ENCODE data around the gene HELQ.

The HELQ gene

DNA sequence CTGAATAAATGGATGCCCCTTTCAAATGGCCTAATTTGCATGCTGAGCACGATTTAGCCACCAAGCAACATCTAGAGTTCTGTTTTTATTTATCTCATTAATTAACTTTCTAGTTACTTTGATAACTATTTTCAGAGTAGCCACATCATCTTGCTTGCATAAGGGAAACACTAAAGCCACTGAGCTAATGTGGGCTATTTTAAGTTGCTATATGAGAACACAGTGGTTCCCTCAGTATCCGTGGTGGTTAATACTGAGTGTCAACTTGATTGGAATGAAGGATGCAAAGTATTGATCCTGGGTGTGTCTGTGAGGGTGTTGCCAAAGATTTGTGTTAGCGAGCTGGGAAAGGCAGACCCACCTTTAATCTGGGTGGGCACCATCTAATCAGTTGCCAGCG is 95.6 kb downstream of the HELQ start:
- TF ChIP-seq CTCF (IDR thresholded peaks at IDR 0.05; ENCODE audit: low read depth, low read length), result no peak
- no peak overlapping the region for H3K27ac ChIP-seq
- H3K36me3 ChIP-seq, result no peaks in the 10 kb centered on the region
- no peak overlapping the region for H3K4me3 ChIP-seq (ENCODE audit: low read depth, low read length)
- no peaks in the 10 kb centered on the region for H3K9me3 ChIP-seq (ENCODE audit: severe bottlenecking)
- DNase-seq, result no peak
- H3K27me3 ChIP-seq (ENCODE audit: insufficient read depth, low read depth, severe bottlenecking), result no peaks in the 10 kb centered on the region

- no peak for DNase-seq
- no peak overlapping the region for H3K4me3 ChIP-seq (ENCODE audit: low read depth, low read length)
- H3K27me3 ChIP-seq (ENCODE audit: insufficient read depth, low read depth, severe bottlenecking), result no peaks in the 10 kb centered on the region
- H3K27ac ChIP-seq, result no peak overlapping the region
- no peak for TF ChIP-seq CTCF (IDR thresholded peaks at IDR 0.05; ENCODE audit: low read depth, low read length)
- peaks cover 3% of the 10 kb centered on the region for H3K9me3 ChIP-seq (ENCODE audit: severe bottlenecking)
- H3K36me3 ChIP-seq, result no peaks in the 10 kb centered on the region
Observed at GRCh38 chr4:83358410-83358809, 97.2 kb downstream of the HELQ start.

Data from WERI-Rb-1 (cell line).